HG03108 (cell line): ENCODE data around the gene CAPN13.

Source experiments
- ATAC-seq: cut with Tn5 transposase; IDR thresholded peaks from one replicate; pipeline ENCODE4 v1.9.1; 2021; ENCODE audit warnings: moderate library complexity; ENCODE audit not compliant: unreplicated experiment

CAPN13 gene

GRCh38 chr2:30789670-30790210 is 17.5 kb downstream of the CAPN13 start:
- ATAC-seq, result no peak

GRCh38 chr2:30786923-30787685 is 20.1 kb downstream of the CAPN13 start:
- ATAC-seq, result no peak

DNA sequence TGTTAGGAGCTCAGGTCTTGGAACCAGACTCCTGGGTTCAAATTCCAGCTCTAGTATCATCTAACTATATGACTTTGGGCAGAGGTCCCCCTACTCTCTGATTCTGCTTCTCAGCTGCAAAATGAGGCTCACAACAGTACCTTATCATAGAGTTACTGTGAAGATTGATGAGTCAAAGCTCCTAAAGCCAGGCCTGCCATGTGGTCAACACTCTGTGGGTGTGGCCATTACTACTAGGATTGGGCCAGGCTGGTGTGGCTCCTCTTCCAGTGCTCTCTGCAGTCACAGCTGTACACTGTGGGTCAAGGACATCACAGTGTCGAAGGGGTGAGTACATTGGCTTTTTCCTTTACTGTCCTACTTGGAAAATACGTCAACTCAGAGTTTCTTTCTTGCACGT is 22.6 kb downstream of the CAPN13 start:
- no peak for ATAC-seq

DNA sequence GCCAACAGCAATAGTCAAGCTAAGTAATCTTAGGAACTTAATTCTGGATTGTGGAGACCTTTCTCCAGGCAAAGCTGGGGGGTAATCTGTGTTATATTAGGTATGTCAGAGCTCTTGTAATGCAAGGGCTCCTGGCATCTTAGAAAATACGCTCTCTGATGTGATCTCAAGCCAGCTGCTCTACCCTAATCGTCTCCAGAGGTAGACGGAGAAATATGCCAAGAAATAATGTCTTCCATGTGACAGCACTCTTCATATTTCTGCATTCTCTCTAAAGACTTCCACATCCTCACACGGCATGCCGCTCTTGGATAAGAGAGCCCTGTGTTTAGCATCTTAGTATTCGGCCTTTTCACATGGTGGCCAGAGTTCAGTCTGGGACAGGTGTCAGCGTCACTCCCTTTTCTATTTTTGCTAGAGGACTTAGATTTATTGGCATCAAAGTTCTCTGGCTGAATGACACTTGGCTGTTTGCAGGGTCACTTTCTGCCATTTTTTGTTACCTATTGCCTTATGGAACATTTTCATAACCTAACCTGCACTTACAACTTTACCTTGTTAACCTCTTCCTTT is 25.2 kb downstream of the CAPN13 start:
- ATAC-seq, result no peak

DNA sequence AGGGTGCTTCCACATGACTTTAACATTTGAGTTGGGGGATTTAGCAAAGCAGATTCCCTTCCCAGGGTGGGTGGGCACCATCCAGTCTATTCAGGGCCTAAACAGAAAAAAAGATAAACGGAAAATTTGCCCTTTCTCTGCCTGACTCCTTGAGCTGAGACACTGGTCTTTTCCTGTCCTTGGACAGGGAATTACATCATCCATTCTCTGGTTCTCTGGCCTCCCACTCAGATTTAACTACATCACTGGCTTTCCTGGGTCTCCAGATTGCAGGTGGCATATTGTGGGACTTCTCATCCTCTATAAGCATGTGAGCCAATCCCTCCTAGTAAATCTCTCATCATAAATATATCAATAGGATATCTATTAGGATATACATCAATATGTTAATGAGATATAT is 25.8 kb downstream of the CAPN13 start:
- ATAC-seq, result no peak

- no peak for ATAC-seq
Observed at GRCh38 chr2:30780776-30781330, 26.4 kb downstream of the CAPN13 start.

- no peak for ATAC-seq
Observed at GRCh38 chr2:30778611-30779010, 28.6 kb downstream of the CAPN13 start.

- no peak for ATAC-seq
Observed at GRCh38 chr2:30777661-30778505, 29.4 kb downstream of the CAPN13 start.

DNA sequence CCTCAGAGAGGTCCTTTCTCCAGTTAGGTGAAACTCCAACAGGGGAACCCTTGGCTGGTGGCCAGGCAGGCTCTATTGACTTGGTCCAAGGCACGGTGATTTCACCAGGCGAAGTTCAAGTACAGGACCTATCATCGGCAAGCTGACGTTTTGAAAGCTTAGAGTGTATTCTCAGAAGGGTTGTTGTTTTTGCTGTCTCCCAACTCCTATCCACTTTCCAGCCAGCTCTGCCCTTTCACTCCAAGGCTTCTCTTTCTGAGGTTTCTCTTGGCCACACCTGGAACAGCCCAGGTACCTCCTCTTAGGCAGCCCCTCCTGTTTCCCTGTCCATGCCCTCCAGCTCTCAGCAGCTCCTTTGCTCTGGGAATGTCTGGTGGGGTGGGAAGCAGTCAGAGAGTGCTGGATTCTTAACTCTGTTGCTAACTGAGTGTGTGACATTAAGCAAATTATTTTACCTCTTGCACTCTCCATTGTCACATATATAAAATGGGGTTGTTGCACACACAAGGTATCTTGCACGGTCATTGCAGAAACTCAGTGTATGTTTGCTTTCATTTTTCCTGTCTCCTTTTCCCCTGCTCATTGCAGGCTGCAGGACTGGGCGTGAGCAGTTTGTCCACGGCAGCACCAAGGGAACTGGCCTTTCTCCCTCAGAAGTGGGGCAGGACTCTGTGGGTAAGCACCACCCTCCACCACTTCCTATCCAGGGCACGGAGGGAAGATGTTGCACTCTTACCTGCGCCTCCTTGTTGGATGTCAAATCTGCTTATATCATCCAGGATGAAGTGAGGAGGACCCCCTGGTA is 30.2 kb downstream of the CAPN13 start:
- ATAC-seq, result no peak

DNA sequence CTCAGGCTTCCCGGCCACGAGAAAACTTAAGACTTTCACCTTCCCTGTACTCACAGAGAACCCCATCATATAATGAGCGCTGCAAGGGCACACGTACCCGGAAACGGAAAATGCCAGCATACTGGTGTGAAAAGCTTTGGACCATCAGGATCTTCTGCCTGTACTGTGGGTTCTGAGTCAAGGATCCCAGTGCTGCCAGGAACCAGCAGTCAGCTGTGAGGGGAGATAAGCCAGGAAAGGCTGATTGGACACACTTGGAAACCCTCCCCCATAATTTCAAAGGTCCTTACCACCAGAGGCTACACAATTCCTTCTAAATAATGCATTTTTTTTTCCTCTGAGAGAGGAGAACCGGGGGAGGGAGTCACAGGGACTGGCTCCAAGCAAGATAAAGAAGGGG is 31.4 kb downstream of the CAPN13 start:
- ATAC-seq, result no peak

DNA sequence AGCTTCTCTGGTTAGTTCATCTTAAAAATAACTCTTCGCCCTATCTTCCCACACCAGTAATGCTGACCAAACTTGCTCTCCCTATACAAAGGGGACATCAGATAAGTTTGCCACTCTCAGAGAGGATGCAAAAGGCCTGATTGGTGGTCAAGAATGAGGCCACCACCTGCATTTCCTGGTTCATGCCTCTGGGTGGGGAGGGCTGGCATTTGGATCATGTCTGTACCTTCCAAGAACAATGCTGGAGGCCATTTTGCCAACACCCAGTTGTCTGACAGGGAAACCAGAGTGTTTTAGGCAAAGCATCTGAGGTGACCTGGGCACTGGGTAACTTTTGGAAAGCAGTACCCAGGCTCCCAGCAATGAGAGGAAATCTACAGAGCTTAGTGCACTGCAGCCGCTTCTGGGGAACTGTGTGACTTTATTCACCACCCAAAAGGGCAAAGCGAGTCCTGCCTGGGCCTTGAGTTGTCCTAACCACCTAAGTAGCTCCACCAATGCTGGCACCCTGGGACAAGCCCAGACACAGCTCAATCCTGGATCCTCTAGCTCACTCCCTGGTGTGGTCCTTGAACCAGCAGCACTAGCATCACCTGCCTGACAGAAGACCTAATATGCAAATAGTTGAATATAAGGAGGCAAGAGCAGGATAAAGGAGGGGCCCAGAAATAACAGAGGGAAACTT is 35.1 kb downstream of the CAPN13 start:
- ATAC-seq, result no peak

- no peak for ATAC-seq
Observed at GRCh38 chr2:30770816-30771576, 36.2 kb downstream of the CAPN13 start.

DNA sequence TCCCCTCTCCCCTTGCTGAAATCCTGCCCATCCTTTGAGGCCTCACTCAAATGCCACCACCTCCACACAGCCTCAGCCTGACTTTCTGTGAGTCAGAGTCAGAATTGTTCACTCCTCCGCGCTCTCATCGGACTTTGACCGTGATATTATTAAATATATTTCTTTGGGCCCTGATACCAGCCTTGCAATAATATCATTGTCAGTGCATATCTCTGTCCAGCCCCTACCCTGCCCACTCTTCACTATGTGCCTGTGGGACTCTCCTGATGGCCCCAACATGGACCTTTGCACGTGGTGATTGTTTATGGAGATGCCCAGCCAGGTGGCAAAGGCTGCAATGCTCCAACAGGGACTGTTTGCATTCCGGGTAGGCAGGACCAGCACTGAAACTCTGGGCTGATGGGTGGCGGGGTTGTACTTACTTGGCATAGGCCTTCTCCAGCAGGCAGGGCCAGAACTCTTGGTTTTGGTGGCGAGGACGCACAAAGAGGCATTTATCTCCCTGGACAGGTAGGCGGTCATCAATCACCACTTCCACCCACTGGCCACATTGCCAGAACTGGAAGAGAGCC is 37.3 kb downstream of the CAPN13 start:
- ATAC-seq, result no peak

DNA sequence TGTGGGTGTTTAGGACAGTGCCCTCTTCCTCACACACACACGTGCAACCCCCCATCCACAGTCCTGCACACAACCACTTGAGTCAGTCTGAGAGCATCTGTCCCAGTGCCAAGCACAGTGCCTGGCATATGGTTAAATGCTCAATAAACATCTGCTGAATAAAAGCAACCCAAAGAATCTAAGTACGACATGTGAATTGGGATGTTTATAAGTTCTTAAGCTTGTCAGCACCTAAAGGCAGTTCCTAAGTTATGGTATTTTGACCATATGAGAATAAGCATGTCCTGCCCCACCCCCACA is 37.8 kb downstream of the CAPN13 start:
- ATAC-seq, result no peak

DNA sequence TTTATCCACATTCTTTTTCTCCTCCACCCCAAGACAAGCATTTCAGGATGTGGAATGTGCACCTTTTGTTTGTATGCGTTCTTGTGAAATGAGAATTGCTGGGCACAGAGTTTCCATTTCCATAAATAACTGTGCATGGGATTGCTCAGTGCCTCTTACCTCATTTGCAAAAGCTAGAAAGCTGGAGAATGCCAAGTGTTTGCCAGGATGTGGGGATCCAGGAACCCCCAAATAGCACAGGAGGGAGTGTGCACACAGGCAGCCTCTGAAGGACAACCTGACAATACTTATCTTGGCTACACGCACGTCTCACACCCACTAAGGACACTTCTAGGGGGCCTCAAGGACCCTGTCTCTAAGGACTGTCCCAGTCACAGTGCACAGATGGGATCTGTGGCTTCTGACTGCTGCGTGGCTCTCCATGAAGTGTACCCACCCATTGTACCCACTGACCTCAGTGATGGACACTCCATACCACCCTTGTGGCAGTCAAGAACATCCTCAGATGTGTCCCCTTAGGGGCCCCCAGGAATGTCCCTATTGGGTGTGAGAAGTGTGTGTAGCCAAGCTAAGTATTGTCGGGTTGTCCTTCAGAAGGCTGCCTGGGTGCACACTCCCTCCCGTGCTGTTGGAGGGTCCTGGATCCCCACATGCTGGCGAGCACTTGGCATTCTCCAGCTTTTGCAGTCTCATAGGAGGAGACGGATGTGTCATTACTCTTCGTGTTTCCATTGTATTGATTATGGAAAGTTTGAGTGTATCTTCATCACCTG is 38.4 kb downstream of the CAPN13 start:
- ATAC-seq, result no peak

GRCh38 chr2:30768036-30768686 is 39.1 kb downstream of the CAPN13 start:
- ATAC-seq, result no peak

- ATAC-seq, result no peak
Observed at GRCh38 chr2:30766666-30767065, 40.6 kb downstream of the CAPN13 start.
